GM19452 (cell line): Measurements from ENCODE around the gene MPHOSPH9.
A peak's percentile ranks its signal among the peaks of the same experiment; 100 is the strongest.
"Not testable (repeated sequence)": the region's sequence is repeated elsewhere in the genome, so short reads cannot be mapped to it uniquely, and the experiment has no call there.

Experiments used
- ATAC-seq: cut with Tn5 transposase; IDR thresholded peaks from one replicate; pipeline ENCODE4 v1.9.1; 2021; ENCODE audit not compliant: unreplicated experiment

The MPHOSPH9 gene

GRCh38 chr12:123261196-123261595, 28.3 kb upstream of the MPHOSPH9 start:
- ATAC-seq = no peak

GRCh38 chr12:123260081-123260480, 27.1 kb upstream of the MPHOSPH9 start:
- no peak for ATAC-seq

GRCh38 chr12:123258593-123258992, 25.7 kb upstream of the MPHOSPH9 start:
- no peak for ATAC-seq

- ATAC-seq = no peak
Observed at GRCh38 chr12:123254853-123255446, 22.0 kb upstream of the MPHOSPH9 start.

- no peak for ATAC-seq
Observed at GRCh38 chr12:123253641-123254459, 20.9 kb upstream of the MPHOSPH9 start.

GRCh38 chr12:123252365-123252764, 19.4 kb upstream of the MPHOSPH9 start:
- not testable (repeated sequence) for ATAC-seq

GRCh38 chr12:123251403-123252076, 18.6 kb upstream of the MPHOSPH9 start:
- ATAC-seq = no peak

- no peak for ATAC-seq
Observed at GRCh38 chr12:123250471-123251383, 17.8 kb upstream of the MPHOSPH9 start.

GRCh38 chr12:123248996-123249741, 16.2 kb upstream of the MPHOSPH9 start:
- ATAC-seq = not testable (repeated sequence)

GRCh38 chr12:123248129-123248528, 15.2 kb upstream of the MPHOSPH9 start:
- not testable (repeated sequence) for ATAC-seq

GRCh38 chr12:123245678-123246077, 12.7 kb upstream of the MPHOSPH9 start:
- no peak for ATAC-seq

GRCh38 chr12:123243671-123244262, 10.8 kb upstream of the MPHOSPH9 start:
- ATAC-seq = no peak

GRCh38 chr12:123242116-123242904, 9.4 kb upstream of the MPHOSPH9 start:
- no peak for ATAC-seq

GRCh38 chr12:123238961-123239360, 6.0 kb upstream of the MPHOSPH9 start:
- no peak for ATAC-seq

- no peak for ATAC-seq
Observed at GRCh38 chr12:123238330-123238682, 5.4 kb upstream of the MPHOSPH9 start.

- no peak for ATAC-seq
Observed at GRCh38 chr12:123237646-123238329, 4.8 kb upstream of the MPHOSPH9 start.

- ATAC-seq = peak; percentile 8
Observed at GRCh38 chr12:123233505-123234308, 766 bp upstream of the MPHOSPH9 start.

- ATAC-seq = no peak
Observed at GRCh38 chr12:123232472-123232806, 502 bp downstream of the MPHOSPH9 start.
